Tibial nerve (tissue), 4 donors: ENCODE data around the gene NKX6-2. TPM values are rescaled to one million over a fixed set of nuclear protein-coding genes. Genes with fewer than 3 reads are reported as not detected.

Source experiments
- DNase-seq, 2 donors: peaks; one replicate each; pipeline ENCODE4 v3.0.0-alpha.2; 2019; ENCODE audit warnings: low spot score in 2 of 2
- H3K27ac ChIP-seq, 4 donors: fragments of 200-600 bp; sonication (generic) in 3 of 4; one replicate each; pipeline ENCODE4 v1.5.1; 2017 to 2019; ENCODE audit warnings: mild to moderate bottlenecking in 1 of 4
- H3K27me3 ChIP-seq, 2 donors: fragments of 200-600 bp; sonication (generic) in 1 of 2; one replicate each; pipeline versions ENCODE4 v1.5.1 to v1.6.0; 2017 to 2019
- H3K36me3 ChIP-seq, 3 donors: fragments of 200-600 bp; sonication (generic); one replicate each; pipeline ENCODE4 v1.5.1; 2018 to 2019
- H3K4me1 ChIP-seq, 4 donors: fragments of 200-600 bp; sonication (generic) in 3 of 4; one replicate each; pipeline ENCODE4 v1.5.1; 2017 to 2019
- H3K4me3 ChIP-seq, 4 donors: fragments of 200-600 bp; sonication (generic) in 3 of 4; one replicate each; pipeline ENCODE4 v1.5.1; 2017 to 2019; ENCODE audit warnings: mild to moderate bottlenecking in 1 of 4, moderate library complexity in 1 of 4
- H3K9me3 ChIP-seq, 4 donors: fragments of 200-600 bp; sonication (generic) in 3 of 4; one replicate each; pipeline ENCODE4 v1.5.1; 2017 to 2019
- EP300 ChIP-seq, 2 donors: sonication (generic); formaldehyde crosslinking; IDR thresholded peaks; one replicate each; pipeline ENCODE4 v1.6.1; 2017; ENCODE audit warnings: antibody characterized with exemption in 2 of 2, mild to moderate bottlenecking in 1 of 2
- POLR2A ChIP-seq, 2 donors: fragments of 450-650 bp; IDR thresholded peaks; one replicate each; pipeline ENCODE4 v1.6.1; 2017; ENCODE audit warnings: antibody characterized with exemption in 2 of 2, mild to moderate bottlenecking in 2 of 2, moderate library complexity in 2 of 2
- WGBS, 2 donors: methylation state at CpG; one replicate each; pipeline ENCODE4 v1.1.5; 2018; 5-methylcytosine and 5-hydroxymethylcytosine counted together
- total RNA-seq, 4 donors: library from RNA; depleted of rRNA; stranded (reverse); fragments of >200 nt; gene quantifications; one replicate each; pipeline ENCODE4 v1.1.0, GENCODE V29; 2016
- TF ChIP-seq, protein P1 (sequence below), 5 experiments: fragments of 200-600 bp in 3 of 5; fragments of 450-650 bp in 2 of 5; sonication (generic) in 3 of 5; IDR thresholded peaks; one replicate each; pipeline ENCODE4 v1.5.1; 2016 to 2019; ENCODE audit warnings: antibody characterized with exemption in 5 of 5, mild to moderate bottlenecking in 3 of 5, moderate library complexity in 2 of 5

The NKX6-2 gene
- total RNA-seq, 4 donors from 2014 or later: 0.20 to 10.3 (median 2.5) TPM

DNA sequence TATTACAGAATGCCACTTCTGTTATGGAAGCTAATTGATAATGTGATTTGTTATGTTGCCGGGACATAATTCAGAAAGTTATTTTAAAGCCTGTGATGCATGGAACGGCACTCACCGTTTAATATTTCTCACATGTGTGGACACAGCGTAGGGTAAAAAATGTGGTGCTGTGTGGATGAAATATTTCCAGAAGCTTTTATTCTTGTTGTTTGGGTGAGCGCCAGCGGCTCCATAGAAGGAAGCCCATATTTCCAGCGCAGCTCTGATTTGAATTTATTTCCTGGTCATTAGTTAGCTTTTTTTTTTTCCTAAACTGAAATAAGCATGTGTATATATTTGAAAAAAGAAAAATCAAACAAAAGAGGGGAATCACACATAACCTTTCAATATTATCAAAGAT, 20.2 kb upstream of the NKX6-2 start:
- Histone ChIP-seq H3K27me3 (peaks cover 0 to 28% of the 10 kb centered on the region in 2 donors), H3K36me3 (no peaks in the 10 kb centered on the region), H3K4me3 (no peak overlapping the region), H3K4me1 (no peaks in the 10 kb centered on the region), H3K9me3 (peaks cover 0 to 11% (median 1%) of the 10 kb centered on the region in 4 donors), H3K27ac (no peak overlapping the region)
- no peak for TF ChIP-seq POLR2A (IDR thresholded peaks at IDR 0.05)
- no peak for TF ChIP-seq EP300 (IDR thresholded peaks at IDR 0.05)
- TF ChIP-seq, protein P1, sequence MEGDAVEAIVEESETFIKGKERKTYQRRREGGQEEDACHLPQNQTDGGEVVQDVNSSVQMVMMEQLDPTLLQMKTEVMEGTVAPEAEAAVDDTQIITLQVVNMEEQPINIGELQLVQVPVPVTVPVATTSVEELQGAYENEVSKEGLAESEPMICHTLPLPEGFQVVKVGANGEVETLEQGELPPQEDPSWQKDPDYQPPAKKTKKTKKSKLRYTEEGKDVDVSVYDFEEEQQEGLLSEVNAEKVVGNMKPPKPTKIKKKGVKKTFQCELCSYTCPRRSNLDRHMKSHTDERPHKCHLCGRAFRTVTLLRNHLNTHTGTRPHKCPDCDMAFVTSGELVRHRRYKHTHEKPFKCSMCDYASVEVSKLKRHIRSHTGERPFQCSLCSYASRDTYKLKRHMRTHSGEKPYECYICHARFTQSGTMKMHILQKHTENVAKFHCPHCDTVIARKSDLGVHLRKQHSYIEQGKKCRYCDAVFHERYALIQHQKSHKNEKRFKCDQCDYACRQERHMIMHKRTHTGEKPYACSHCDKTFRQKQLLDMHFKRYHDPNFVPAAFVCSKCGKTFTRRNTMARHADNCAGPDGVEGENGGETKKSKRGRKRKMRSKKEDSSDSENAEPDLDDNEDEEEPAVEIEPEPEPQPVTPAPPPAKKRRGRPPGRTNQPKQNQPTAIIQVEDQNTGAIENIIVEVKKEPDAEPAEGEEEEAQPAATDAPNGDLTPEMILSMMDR (IDR thresholded peaks at IDR 0.05): no peak
- no peak for DNase-seq
- 27 to 30% methylated on average over 7 of the region's 7 CpGs for WGBS, 2 donors

DNA sequence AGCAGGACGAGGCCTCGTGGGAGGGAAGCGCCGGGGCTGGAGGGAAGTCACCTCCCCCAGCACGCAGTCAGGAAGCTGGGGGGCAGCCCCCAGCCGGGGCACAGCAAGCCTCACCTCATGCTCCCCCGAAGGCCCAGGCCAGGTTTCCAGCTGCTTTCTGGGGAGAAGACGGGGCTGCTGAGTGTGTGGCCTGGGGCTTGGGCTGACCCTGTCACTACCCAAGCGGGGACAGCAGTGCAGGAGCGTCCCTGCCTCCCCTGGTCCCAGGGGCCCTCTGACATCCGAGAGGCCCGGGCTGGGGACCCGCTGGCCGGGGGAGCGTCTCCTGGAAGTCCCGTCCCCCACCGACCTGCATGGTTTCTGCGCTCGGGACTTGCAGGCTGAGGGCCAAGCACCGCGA, 19.7 kb upstream of the NKX6-2 start:
- TF ChIP-seq, protein P1 (IDR thresholded peaks at IDR 0.05): no peak
- TF ChIP-seq POLR2A (IDR thresholded peaks at IDR 0.05) (no peak), EP300 (IDR thresholded peaks at IDR 0.05) (no peak)
- peaks cover 0 to 23% of the 10 kb centered on the region in 2 donors for H3K27me3 ChIP-seq
- H3K27ac ChIP-seq: no peak overlapping the region
- whole genome bisulfite sequencing, 2 donors: 39 to 41% methylated on average over 21 of the region's 21 CpGs
- H3K4me3 ChIP-seq: no peak overlapping the region
- H3K36me3 ChIP-seq: no peaks in the 10 kb centered on the region
- no peak for DNase-seq
- H3K4me1 ChIP-seq: no peaks in the 10 kb centered on the region
- H3K9me3 ChIP-seq: peaks cover 0 to 12% (median 1%) of the 10 kb centered on the region in 4 donors

DNA sequence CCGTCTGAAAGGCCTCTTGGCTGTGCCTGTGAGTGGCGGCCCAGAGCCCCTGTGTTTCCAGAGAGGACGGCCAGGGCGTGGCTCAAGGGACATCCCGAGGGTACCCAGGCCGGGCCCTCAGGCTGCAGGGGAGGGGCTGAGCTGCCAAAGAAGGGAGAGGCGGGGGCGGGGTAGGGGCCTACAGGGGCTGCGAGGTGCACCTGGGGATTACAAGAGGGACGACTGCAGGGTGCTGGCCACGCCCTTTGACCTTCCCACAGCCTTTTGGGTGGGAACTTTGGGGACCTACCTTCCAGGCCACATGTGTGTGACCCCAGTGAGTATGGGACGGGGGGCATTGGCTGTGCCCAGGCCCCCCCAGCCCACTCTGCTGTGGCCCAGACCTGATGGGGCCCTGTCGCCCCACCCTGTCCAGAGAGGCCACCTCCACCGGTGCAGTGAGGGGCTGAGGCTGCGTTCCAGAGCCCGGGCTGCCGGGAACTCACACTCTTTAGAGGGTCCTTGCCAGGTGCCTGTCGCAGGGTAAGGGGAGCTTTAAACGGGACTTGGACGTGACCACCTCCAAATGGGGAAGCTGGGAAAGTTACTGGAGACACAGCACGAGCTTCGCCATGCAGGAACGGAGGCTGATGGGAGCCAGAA, 19.0 kb upstream of the NKX6-2 start:
- no peak for DNase-seq

DNA sequence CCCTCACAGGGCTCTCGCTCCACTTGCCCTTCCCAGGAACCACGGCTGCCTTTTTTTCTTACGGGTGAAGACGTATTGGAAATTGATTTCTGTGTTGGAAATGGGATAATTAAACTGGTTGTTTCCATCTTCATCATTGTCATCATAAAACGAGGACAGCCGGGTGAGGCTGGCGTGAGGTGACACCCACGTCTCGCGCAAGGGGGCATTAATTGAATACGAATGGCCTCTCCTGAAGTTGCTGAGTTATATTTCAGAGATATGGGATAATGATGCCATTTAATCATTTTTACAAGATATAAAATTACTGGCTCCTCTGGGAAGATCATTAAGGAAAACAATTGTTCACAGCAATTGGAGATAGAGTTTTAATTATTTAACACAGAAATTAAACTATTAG, 18.3 kb upstream of the NKX6-2 start:
- Histone ChIP-seq H3K36me3 (no peaks in the 10 kb centered on the region), H3K27me3 (peaks cover 0 to 20% of the 10 kb centered on the region in 2 donors), H3K9me3 (peaks cover 0 to 12% (median 1%) of the 10 kb centered on the region in 4 donors), H3K4me3 (no peak overlapping the region), H3K27ac (no peak overlapping the region), H3K4me1 (no peaks in the 10 kb centered on the region)
- no peak for TF ChIP-seq EP300 (IDR thresholded peaks at IDR 0.05)
- TF ChIP-seq, protein P1 (IDR thresholded peaks at IDR 0.05): no peak
- TF ChIP-seq POLR2A (IDR thresholded peaks at IDR 0.05): no peak
- 93 to 96% methylated on average over 11 of the region's 11 CpGs for WGBS, 2 donors
- DNase-seq: no peak

More for the DNA sequence above, 19.0 kb upstream of the NKX6-2 start:
- Histone ChIP-seq H3K36me3 (no peaks in the 10 kb centered on the region), H3K27ac (no peak overlapping the region), H3K27me3 (peaks cover 0 to 20% of the 10 kb centered on the region in 2 donors), H3K9me3 (peaks cover 0 to 12% (median 1%) of the 10 kb centered on the region in 4 donors), H3K4me1 (no peaks in the 10 kb centered on the region), H3K4me3 (no peak overlapping the region)
- TF ChIP-seq EP300 (IDR thresholded peaks at IDR 0.05) (no peak), POLR2A (IDR thresholded peaks at IDR 0.05) (no peak)
- TF ChIP-seq, protein P1 (IDR thresholded peaks at IDR 0.05): no peak
- 71 to 79% methylated on average over 16 to 22 of the region's 23 CpGs for WGBS, 2 donors

DNA sequence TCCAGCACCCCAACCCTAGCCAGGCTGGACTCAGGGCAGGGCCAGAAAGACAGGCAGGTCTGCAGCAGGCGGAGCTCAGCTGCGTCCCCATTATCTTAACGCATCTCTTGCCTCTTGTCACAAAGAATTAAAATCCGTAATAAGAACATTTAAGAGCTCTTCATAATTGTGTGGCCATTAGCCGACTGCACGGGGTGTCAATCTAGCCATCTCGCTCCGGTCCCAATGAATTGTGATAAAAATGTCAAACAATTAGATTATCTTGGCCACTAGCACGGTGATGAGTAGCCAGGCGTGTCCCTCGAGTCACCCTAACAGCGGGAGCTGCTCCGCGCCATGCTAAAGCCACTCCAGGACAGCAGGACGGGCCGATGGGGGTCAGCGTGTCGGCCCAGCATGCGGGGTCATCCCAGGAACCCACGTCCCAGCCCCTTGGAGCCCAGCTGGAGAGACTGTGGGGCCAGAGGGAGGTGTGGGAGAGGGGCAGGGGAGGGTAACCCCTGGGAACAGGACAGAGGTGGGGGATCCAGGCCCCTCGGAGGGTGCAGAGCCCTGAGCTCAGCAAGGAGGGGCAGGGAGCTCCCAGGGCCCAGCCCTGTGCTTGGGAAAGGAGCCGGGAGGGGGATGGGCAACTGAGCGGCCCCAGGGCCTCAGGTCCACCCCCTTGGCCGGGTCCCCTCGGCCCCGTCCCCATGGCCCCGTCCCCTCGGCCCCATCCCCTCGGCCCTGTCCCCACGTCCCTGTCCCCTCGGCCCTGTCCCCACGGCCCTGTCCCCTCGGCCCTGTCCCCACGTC, 17.7 kb upstream of the NKX6-2 start:
- WGBS, 2 donors: 78 to 85% methylated on average over 24 to 33 of the region's 34 CpGs
- H3K27ac ChIP-seq: no peak overlapping the region
- peaks cover 0 to 12% (median 1%) of the 10 kb centered on the region in 4 donors for H3K9me3 ChIP-seq
- no peak overlapping the region for H3K4me3 ChIP-seq
- H3K4me1 ChIP-seq: no peaks in the 10 kb centered on the region
- no peaks in the 10 kb centered on the region for H3K36me3 ChIP-seq
- DNase-seq: no peak
- H3K27me3 ChIP-seq: peaks cover 0 to 14% of the 10 kb centered on the region in 2 donors
- TF ChIP-seq EP300 (IDR thresholded peaks at IDR 0.05) (no peak), POLR2A (IDR thresholded peaks at IDR 0.05) (no peak)
- TF ChIP-seq, protein P1 (IDR thresholded peaks at IDR 0.05): no peak
